Activated CD8-positive, alpha-beta memory T cell treated with anti-CD3 and anti-CD28 coated beads, Interleukin-2, amount 50 U/mL, for 1 hour (primary cell): Measurements from ENCODE around the gene CYP4B1.
"Not testable (repeated sequence)": the region's sequence is repeated elsewhere in the genome, so short reads cannot be mapped to it uniquely, and the experiment has no call there.

Source experiments
- DNase-seq: peaks from one replicate; pipeline ENCODE4 v3.0.0-alpha.2; 2020; ENCODE audit errors: extremely low read depth

The CYP4B1 gene

GRCh38 chr1:46798810-46799209 lies at the start of gene CYP4B1:
CYP4B1 (plus strand) TSS chr1:46799046; CDS start chr1:46799082, 36 bp downstream.
- DNase-seq = no peak

GRCh38 chr1:46749404-46749803 lies 49.4 kb upstream of the CYP4B1 start:
- no peak for DNase-seq

DNA sequence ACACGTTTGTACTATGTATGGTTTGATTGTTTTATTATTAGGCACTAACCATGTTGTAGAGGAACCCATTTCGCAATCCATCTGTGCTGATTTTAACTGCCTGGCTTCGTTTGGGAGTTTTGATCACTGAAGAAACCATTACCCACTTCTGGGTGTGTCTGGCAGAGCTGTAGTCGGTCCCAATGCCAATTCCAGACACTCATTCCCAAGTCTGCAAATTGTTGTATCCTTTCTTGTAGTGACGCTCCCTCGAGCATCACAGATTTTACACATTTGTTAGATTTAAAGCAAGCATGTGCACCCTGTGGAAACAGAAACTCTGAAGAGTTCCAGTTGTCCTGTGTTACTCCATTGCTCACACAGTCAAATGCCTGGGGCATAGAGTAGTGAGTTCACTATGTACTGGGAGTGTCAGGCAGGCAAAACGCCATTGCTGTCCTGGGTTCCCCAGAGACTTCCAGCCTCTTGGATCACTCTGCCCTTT lies 48.9 kb upstream of the CYP4B1 start:
- DNase-seq = no peak

DNA sequence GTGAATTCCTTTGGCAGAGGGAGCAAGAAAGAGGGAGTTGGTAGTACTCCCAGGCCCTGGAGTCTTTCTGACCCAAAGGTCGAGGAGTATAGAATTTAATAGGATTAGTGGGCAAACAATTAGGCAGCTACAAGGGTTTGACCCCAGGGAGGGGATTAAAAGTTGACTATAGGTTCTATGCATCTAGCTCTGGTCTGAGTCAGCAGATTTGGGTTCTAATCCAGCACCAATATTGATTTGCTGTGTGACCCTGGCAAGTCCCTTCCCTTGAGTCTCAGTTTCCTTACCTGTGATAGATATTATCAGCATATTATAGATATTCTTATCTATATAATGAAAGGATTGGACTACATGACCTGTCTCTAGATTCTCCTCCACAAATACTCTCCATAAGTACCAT lies 44.9 kb upstream of the CYP4B1 start:
- DNase-seq = no peak

DNA sequence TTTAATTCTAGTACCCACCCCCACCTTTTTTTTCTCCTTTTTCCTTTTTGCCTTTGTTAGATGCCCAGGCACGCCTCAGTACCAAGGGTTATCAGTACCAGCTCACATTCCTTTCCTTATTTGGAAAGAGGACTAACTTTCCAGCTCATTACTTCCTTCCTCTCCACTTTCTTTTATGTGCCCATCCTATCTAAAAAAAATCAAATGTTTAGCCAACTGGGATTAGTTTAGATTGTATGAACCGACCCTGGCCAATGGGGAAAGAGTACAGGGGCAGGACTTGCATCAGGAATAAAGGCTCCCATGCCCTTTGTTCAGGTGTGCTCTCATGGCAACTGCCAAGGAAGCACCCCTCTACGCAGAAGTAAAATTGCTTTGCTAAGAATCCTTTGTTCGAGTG lies 44.1 kb upstream of the CYP4B1 start:
- not testable (repeated sequence) for DNase-seq

- DNase-seq = no peak
Observed at GRCh38 chr1:46755121-46755520, 43.7 kb upstream of the CYP4B1 start.

DNA sequence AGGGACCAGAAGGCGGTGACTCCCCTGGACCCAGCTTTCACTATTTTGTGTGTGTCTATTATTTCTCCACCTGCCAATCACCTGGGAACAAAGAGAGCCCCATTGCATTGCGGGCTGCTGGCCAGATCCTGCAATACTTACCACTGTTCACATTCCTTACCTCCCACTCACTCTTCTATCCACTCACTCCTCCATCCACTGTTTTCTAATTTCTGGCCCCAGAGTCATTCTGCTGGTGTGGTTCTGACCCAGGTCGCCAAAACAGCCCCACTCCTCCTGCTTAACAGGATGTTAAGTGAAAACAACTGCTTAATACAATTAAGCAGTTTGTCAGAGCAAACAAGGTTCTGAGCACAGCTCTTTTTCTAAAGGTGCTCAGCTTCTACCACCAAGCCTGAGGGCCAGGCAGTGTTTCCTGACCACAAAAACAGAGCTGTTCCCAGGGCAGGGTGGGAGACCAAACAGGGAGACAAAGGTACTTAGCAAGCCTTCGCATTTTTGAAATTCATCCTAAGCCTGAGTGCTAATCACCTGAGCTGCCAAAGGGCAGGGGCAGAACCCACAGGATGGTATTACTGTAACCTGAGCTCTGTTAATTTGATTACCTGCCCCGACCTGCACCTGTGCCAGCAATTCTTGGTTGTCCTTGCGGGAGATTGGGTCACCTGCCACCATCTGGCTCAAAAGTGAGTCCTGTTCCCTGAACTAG lies 41.4 kb upstream of the CYP4B1 start:
- no peak for DNase-seq

- no peak for DNase-seq
Observed at GRCh38 chr1:46757956-46758528, 40.8 kb upstream of the CYP4B1 start.

DNA sequence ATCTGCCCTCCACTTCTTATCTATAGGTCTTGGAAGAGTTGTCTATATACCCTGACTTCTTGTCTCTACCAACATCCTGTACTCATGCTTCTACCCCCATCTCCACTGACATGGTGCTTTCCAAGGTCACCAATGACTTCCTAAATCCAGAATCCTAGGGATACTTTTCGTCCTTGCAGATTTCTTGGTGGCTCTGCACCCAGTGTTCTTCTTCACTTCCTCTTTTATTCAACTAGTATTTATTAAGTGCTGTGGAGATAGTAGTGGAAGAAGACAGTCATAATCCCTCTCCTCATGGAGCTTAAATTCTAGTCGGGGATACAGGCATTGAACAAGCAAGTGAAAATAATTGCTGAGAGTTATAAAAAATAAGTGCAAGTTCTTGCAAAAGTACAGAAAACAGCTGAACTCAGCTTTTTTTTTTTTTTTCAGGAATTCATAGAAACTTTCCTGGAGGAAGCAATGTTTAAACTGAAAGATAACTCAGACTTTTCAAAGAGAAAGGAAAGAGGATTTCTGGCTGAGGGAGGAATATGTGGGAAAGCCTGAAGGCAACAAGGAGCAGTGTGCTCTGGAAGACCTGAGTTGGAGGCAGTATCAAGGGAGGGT lies 38.2 kb upstream of the CYP4B1 start:
- no peak for DNase-seq

DNA sequence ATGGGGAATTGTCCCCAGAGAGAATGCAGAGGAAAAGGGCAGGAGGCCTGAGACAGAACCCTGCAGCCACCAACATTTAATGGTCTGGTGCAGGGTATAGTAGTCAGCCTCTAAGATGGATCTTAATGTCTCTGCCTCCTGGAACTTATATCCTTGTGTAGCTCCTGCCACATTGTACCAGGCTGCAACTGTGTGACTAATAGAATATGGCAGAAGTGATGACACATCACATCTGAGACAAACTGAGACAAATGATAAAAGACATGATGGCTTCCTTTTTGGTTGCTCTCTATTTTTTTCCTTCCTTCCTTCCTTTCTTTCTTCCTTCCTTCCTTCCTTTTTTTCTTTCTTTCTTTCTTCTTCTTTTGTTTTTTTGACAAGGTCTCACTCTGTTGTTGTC lies 37.1 kb upstream of the CYP4B1 start:
- DNase-seq = no peak

GRCh38 chr1:46764402-46764801 lies 34.4 kb upstream of the CYP4B1 start:
- DNase-seq = no peak

- DNase-seq = no peak
Observed at GRCh38 chr1:46767649-46768282, 31.1 kb upstream of the CYP4B1 start.

DNA sequence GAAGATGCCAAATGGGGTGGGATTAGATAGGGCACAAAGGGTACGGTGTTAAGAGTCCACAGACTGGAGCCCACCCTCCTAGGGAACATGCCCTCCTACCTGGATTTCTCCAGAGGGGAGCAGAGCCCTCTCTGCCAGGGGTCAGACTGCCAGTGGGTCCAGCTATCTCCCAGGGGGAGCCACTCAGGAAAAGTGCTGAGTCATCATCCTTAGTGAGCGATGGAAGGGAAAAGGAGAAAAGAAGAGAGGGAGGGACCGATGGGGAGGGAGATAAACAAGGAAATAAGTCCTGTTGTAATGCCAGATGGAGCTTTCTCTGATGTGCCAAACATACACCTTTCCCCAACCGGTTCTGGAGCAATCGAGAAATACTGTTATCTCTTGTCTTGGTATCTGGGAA lies 30.4 kb upstream of the CYP4B1 start:
- no peak for DNase-seq

GRCh38 chr1:46769028-46769740 lies 29.7 kb upstream of the CYP4B1 start:
- DNase-seq = no peak

GRCh38 chr1:46770541-46770940 lies 28.3 kb upstream of the CYP4B1 start:
- DNase-seq = no peak

DNA sequence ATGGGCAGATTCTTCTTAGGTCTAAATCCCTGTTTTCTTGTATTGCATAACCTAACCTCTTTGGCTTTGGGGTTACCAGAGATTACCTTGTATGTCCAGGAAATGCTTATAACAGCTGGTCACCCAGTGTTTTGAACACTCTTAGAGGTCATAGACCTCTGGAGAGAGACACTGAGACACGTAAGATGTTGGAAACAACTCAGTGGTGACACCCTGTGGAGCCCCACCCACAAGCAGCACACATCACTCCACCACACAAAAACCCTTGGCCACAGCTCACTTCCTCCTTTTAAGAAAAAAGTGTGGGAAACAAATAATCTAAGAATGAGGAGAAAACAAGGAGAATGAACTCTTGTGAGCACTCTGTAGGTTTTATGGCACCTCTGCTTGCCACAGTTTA lies 26.3 kb upstream of the CYP4B1 start:
- no peak for DNase-seq

- DNase-seq = no peak
Observed at GRCh38 chr1:46774297-46774696, 24.5 kb upstream of the CYP4B1 start.

DNA sequence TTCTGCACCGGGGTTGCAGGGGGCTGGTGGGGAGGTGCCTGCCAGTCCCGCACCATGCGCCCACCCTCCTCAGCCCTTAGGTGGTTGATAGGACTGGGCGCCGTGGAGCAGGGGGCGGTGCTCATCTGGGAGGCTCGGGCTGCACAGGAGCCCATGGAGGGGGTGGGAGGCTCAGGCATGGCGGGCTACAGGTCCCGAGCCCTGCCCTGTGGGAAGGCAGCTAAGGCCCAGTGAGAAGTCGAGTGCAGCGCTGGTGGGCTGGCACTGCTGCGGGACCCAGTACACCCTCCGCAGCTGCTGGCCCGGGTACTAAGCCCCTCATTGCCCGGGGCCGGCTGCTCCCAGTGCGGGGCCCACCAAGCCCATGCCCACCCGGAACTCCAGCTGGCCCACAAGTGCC lies 20.4 kb upstream of the CYP4B1 start:
- DNase-seq = not testable (repeated sequence)

DNA sequence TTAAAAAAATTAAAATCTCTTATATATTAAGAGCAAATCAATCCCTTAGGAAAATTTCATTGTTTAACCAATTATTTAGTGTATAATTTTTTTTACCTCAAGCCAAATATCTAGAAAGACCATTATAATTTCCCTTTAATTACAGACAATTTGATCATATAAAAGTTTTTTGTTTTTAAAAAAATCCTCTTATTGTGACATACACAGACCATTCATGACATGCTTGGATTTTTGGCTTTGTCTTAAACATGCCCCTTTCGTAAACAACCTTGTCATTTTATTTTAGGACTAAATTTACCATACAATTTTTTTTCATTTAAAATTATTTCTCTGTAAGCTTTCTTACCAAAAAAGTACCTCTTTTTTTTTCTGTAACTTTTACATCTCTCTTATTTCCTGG lies 14.2 kb upstream of the CYP4B1 start:
- DNase-seq = no peak

GRCh38 chr1:46788634-46789033 lies 10.2 kb upstream of the CYP4B1 start:
- DNase-seq = not testable (repeated sequence)

GRCh38 chr1:46790446-46791101 lies 8.3 kb upstream of the CYP4B1 start:
- DNase-seq = no peak

DNA sequence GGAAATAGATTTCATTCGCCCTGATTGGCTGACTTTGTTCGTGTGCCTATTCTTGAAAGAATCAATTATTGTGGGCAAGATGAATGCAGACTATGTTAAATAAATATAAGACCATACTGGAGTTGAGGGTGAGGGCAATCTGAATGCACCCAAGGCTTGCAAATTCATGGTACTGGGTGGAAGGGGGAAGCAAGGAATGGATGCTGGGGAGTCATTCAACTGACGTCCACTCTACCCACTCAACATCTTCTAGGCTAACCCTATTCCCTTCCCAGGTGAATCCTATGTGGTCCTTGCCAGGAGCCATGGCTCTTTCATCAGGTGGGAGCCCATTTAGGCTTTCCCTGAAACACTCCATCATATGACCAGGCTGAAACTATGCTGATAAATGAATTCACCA lies 5.7 kb upstream of the CYP4B1 start:
- DNase-seq = no peak
